ENCODE data around the gene PTPRG. TPM values are rescaled to one million over a fixed set of nuclear protein-coding genes. Genes with fewer than 3 reads are reported as not detected.

Gene PTPRG
- total and polyA plus RNA-seq, 2 donors (not counting 3 experiments of a cell fraction or from before 2014, with no cell fraction given): 8.9 to 39.1 TPM

DNA sequence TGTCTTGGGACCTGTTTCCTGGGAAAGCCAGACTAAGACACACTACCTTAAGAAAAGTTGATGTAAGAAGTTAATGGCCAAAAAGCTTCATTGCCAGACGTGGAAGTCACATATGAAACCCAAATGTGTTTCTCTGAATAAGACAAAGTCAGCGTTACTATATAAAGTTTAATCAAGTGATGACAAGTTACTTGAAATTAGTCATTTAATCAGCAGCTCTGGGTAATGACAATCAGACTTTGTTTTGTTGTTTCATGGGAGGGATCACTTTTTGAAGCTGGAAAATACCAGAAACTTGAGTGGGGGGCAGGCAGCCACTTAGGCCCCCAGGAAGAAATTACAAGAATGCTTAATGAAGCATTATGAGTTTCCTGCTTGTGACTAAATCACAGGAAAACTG is 218.6 kb downstream of the PTPRG start:
- H3K9me3 ChIP-seq (replicated peaks; ENCODE audit: control insufficient read depth, insufficient read depth, low read length): no peaks in the 10 kb centered on the region
- no peak overlapping the region for H3K9ac ChIP-seq (replicated peaks; ENCODE audit: extremely low read depth, insufficient read depth, low read length)
- H4K20me1 ChIP-seq (replicated peaks; ENCODE audit: control insufficient read depth, extremely low read depth, insufficient read depth, low read length): no peaks in the 10 kb centered on the region
- no peaks in the 10 kb centered on the region for H3K27me3 ChIP-seq (ENCODE audit: control insufficient read depth in 2 of 2, insufficient read depth in 2 of 2, low read length in 2 of 2)
- H3K79me2 ChIP-seq (ENCODE audit: control insufficient read depth, insufficient read depth, low read length): no peaks in the 10 kb centered on the region
- dilution Hi-C loops (cut with MboI; ENCODE audit: extremely low pct_ligation_motif_present, low sequenced_read_pairs): no loop called here
- no peak overlapping the region for H2AFZ ChIP-seq (ENCODE audit: low read depth, low read length)
- H3K27ac ChIP-seq (ENCODE audit: insufficient read depth, low read depth, low read length): no peak overlapping the region
- no peaks in the 10 kb centered on the region for H3K36me3 ChIP-seq (ENCODE audit: control insufficient read depth in 2 of 2, extremely low read depth in 1 of 2, insufficient read depth in 2 of 2, low read length in 2 of 2)
- no peak overlapping the region for H3K4me2 ChIP-seq (ENCODE audit: insufficient read depth, low read length)
- DNase-seq (ENCODE audit: low read depth, low spot score): no peak
- TF ChIP-seq GATA2 (IDR thresholded peaks at IDR 0.05; ENCODE audit: insufficient read depth, insufficient read length, low read depth, low read length) (no peak), MYC (IDR thresholded peaks at IDR 0.05; ENCODE audit: low read depth, low read length) (no peak), POLR2AphosphoS5 (IDR thresholded peaks at IDR 0.05; ENCODE audit: insufficient read depth, low read depth, low read length) (no peak), JUN (IDR thresholded peaks at IDR 0.05; ENCODE audit: borderline replicate concordance, insufficient read depth, insufficient read length, low read depth) (no peak), EZH2 (IDR thresholded peaks at IDR 0.05; ENCODE audit: borderline replicate concordance, low read depth, low read length, severe bottlenecking) (no peak), POLR2A (IDR thresholded peaks at IDR 0.05; ENCODE audit: low read depth, low read length) (no peak), FOS (IDR thresholded peaks at IDR 0.05; ENCODE audit: borderline replicate concordance, insufficient read depth, low read length) (no peak)
- TF ChIP-seq, protein P1, sequence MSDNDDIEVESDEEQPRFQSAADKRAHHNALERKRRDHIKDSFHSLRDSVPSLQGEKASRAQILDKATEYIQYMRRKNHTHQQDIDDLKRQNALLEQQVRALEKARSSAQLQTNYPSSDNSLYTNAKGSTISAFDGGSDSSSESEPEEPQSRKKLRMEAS (IDR thresholded peaks at IDR 0.05; ENCODE audit: insufficient read depth, insufficient read length): no peak
- TF ChIP-seq, protein P2, sequence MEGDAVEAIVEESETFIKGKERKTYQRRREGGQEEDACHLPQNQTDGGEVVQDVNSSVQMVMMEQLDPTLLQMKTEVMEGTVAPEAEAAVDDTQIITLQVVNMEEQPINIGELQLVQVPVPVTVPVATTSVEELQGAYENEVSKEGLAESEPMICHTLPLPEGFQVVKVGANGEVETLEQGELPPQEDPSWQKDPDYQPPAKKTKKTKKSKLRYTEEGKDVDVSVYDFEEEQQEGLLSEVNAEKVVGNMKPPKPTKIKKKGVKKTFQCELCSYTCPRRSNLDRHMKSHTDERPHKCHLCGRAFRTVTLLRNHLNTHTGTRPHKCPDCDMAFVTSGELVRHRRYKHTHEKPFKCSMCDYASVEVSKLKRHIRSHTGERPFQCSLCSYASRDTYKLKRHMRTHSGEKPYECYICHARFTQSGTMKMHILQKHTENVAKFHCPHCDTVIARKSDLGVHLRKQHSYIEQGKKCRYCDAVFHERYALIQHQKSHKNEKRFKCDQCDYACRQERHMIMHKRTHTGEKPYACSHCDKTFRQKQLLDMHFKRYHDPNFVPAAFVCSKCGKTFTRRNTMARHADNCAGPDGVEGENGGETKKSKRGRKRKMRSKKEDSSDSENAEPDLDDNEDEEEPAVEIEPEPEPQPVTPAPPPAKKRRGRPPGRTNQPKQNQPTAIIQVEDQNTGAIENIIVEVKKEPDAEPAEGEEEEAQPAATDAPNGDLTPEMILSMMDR (IDR thresholded peaks at IDR 0.05; ENCODE audit: extremely low read depth in 1 of 2, insufficient read depth in 1 of 2, low read depth in 1 of 2, low read length in 2 of 2): no peak
- no peak overlapping the region for H3K4me3 ChIP-seq (replicated peaks in 1 of 3; ENCODE audit: insufficient read depth in 1 of 3, low read depth in 1 of 3, low read length in 3 of 3)
- intact Hi-C loops (cut with micrococcal nuclease): no loop called here
- FAIRE-seq: no peak
- POLR2A ChIA-PET: no interaction called here
- no TSS peak for BruUV-seq (replicated peaks)
- H3K4me1 ChIP-seq (ENCODE audit: control insufficient read depth, extremely low read depth, insufficient read depth, low read length): no peaks in the 10 kb centered on the region
- no peaks in the 10 kb centered on the region for H3K9me1 ChIP-seq (replicated peaks; ENCODE audit: control insufficient read depth, extremely low read depth, insufficient read depth, low read length)
- CTCF ChIA-PET: interaction anchor here (0.9 to 1.4 kb wide), 2 partner anchors 9 kb away, joined by 3 read pairs; no protein-coding TSS in a partner anchor
